GM19397 (cell line): Measurements from ENCODE around the gene DST.
"Not testable (repeated sequence)": the region's sequence is repeated elsewhere in the genome, so short reads cannot be mapped to it uniquely, and the experiment has no call there.

Experiments
- ATAC-seq: cut with Tn5 transposase; IDR thresholded peaks from one replicate; pipeline ENCODE4 v1.9.1; 2021; ENCODE audit warnings: mild to moderate bottlenecking, moderate library complexity; ENCODE audit not compliant: unreplicated experiment

DST gene

DNA sequence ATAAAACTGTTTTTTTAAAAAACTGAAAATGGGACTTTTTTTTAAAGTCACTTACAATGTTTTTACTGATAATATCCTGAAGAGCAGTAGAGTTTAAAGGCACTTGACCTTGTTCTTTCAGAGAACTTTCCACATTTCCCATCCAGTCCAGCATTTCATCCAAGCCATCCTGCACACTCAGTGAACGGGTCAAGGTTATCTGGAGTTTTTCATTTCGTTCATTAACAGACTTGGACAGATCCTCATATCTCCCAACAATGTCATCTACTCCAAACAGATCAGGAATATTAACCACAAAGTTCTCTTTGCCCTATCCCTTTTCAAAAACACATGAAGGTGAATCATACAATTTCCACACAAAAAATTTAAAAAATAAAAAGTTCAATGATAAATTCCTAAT is 69.1 kb downstream of the DST start:
- ATAC-seq, result no peak

DNA sequence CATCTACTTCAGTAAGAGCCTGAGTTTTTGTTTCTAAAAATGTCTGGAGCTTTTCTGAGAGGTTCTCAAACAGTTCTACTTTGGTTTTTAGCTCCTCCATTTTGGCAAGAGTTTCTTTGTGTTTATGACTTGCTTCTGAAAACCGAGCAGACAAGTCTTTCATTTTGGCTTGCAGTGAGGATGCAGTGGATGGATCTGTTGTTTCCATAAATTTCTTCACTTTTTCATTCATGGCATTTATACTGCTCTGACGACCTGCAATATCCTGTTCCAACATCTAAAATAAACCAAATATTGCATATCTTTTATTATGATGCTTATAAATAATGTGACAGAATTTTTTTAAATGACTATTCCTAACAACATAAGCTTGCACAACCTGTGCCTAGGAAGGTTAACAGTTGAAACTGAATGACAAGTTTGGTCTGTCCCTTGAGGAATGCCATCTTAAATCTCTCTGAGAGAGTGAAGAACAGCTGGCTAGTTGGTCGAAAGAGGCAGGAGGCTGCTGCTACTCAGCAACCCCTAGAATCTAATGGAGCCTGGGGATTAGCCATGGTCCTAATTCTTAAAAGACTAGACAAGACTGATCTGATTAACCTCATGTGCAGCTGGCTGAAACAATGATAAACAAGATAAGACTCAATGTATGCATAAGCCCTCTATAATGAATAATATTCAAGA is 69.8 kb downstream of the DST start:
- no peak for ATAC-seq

DNA sequence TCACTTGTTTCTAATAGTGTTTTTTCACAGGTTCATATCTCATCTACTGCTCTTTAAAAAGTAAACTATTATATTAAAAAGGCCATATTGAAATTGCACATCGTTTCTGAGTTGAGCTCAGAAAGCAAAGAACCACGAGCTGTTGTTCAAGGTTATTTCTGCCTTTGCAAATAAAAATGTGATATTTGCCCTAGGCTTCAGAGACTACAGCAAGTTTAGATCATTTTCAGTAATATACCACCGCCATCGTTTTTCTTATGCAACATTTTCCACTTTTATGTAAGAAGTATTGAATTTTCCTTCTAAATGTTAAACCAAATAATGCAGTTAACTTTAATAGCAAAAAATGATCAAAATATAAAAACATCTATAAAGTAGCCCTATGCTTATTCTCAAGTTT is 71.1 kb downstream of the DST start:
- no peak for ATAC-seq

DNA sequence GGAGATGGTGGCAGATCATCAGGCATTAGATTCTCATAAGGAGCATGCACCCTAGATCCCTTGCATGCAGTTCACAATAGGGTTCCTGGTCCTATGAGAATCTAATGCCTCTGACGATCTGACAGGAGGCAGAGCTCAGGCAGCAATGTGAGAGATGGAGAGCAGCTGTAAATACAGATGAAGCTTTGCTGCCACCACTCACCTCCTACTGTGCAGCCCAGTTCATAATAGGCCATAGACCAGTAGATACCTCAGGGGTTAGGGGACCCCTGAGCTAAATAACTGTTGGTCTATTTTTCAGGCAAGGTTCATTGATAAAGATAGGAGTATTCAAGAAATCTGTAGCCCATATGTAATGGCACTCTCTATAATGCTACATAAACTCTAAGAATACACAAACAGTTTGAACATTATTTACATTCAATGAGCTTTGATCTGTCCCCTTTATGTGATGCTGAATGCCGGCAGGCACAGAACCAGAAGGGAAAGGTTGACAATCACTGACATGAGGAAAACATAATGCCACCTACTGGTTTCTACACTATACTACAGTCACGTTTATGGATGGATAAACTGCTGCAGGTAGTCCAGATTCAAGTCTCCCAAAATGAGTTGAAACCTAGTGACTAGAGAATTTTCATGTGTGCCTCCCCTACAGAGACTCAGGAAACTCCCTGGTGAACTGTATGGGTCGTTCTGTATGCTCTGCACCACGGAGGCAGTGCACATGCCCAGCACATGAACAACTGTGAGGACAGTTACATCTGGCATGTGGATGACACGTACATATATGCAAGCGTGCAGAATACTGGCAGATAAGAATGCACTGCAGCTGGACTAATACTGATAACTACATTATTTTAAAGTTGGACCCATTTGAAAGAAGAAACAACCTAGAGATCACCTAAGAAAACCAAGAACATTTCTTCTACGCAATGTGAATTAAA is 72.0 kb downstream of the DST start:
- ATAC-seq, result no peak

DNA sequence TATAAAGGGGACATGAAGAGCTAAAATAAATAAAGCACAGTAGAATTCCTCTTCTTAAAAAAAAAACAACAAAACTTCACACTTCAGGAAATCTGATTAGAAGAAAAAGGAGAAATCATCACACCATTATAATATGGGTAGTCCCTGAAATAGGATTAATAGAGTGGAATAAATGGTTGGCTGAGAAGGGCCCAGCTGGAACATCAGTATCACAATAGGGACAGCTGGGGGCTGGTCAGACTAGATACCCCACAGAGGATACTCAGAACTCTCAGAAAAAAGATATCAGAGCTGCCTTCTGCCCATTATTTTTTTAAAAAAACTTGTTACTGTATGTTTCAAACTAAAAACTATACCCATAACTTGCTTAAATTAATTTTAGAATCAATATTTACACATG is 75.2 kb downstream of the DST start:
- no peak for ATAC-seq

DNA sequence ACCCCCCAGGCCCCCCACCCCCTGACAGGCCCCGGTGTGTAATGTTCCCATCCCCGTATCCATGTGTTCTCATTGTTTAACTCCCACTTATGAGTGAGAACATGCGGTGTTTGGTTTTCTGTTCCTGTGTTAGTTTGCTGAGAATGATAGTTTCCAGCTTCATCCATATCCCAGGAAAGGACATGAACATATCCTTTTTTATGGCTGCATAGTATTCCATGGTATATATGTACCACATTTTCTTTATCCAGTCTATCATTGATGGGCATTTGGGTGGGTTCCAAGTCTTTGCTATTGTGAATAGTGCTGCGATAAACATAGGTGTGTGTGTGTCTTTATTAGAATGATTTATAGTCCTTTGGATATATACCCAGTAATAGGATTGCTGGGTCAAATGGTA is 80.0 kb downstream of the DST start:
- ATAC-seq, result not testable (repeated sequence)

DNA sequence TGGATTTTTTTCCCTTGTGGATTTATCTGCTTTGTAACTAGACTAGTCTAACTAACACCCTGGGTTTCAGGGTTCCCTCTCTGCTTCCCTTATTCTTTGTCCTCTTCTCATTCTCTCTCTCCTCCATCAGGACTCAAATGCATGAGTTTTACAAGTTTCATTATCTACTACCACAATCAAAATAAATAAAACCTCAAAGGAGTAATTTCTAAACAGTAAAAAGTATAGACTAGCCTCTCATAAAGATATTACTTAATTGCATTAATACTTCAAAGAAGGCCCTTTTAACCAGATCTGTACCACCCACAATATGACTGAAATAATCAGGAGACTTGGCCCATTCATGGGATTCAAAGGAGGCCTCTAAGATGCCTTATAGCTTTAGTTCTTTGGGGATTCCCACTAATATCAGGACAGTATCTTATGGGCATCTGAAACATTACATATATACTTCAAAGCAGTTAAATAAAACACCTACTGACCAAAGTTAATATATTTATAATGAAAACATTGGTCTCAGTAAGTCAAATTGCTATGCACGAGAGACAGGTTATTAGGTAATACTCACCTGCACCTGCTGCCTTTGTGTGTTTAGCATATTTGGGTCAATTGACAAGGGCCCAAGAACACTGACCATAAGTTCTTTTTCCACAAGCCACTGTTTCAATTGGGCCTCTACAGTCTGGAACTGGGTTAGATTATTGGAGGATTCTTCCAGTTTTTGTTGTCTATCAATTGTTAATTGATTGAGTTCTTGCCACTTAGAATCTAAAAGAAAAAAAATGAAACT is 85.7 kb downstream of the DST start:
- ATAC-seq, result no peak

DNA sequence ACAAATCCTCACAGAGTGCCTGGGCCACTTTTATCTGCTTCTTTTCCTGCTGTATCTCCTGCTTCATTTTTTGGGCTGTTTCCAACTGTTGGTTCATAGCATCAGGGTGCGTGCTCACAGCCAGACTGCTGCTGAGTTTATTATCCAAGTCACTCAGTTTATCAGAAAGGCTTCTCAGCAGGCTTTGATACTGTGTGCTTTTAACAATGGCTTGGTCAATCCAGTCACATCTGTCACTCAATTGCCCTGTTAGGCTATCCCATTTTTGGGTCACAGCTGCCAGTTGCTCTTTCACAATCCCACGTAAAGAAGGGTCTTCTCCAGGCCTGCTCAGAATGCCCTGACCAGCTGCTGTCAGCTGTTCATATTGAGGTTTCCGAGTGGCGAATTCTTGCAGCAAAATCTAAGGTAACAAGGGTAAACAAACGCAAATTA is 87.2 kb downstream of the DST start:
- ATAC-seq, result no peak

DNA sequence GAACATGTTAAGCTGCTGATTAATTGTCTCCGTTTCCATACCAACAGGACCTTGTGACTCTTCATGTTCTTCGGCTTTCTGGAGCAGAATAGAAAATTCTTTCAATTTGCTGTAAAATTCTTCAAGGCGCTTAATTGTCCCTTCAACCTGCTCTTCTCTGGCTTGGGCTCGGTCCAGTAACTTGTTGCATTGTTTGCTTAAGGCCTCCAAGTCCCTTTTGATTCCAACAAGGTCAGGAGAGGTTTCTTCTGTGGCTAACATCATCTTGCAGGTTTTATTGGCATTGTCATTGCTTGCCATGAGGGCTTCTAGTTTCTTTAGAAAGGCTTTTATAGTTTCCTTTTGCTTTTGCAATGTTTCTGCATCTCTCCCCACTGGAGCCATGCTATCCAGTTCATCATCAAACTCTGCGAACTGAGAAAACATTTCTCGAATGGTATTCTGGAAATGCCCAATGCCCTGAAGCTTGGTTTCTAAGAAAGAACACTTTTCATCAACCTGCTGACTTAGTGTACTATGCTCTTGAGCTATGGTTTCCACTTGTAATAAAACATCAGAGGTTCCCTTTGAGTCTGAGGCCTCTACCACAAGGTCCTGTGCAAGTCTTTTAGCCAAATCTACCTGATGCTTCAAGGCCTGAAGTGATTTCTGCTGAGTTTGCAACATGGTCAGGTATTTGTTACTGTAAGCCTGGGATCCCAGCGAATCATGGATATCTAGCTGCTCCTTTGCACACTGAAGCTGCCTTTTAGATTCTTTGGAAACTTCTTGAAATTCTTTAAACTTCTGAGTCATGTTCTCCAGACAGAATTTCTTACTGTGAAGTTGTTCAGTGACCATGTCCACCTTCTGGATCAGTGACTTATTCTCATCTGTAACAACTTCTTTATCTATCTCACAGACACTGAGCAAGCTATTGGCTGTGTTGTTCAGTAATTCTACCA is 90.2 kb downstream of the DST start:
- no peak for ATAC-seq

DNA sequence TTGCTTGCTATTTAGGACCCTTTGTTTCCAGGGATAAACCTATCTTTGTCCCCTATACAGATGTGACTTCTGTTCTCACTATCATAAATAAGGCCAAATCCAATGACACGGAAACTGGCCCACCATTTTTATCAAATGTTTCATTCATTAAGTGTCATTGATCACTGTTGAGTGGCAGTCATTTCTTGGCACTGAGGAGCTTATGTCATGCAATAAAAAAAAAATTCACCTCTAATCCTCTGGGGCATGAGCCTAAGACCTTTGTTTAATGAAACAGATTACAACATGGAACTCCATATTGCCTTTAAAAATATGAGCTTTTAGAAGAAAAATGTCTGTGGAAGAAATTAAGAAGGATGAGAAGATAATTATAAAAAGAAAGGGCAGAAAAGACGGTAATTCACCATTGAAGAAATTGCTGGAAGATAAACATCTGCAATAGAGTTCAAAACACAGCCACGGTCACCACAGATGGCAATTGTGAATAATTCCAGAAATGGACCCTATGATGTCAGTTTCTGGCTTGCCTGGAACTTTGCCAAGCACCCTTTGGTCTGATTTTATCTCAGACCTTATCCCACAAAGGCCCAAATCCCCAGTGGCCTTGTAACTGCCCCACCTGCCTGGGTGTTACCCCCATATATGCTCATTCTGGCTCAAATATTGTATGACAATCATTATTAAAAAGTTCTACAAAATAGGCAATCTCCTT is 91.1 kb downstream of the DST start:
- ATAC-seq, result no peak

DNA sequence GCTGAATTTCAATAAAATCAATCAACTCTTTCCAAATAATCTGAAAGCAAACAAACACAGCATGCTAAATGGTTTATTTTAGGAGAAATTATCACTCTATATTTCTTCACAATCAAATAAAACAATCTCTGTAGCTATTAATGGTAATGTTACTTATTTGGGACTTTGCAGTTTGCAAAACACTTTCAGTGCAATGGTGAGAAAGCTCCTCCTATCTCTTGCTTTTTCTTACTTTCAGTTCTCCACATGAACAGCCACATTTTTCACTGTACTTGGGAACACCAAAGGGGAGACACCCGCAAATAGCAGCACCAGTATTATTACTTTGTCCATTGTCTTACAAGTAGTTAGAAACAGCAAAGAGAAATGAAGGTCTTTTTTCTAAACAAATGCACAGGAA is 92.4 kb downstream of the DST start:
- no peak for ATAC-seq

DNA sequence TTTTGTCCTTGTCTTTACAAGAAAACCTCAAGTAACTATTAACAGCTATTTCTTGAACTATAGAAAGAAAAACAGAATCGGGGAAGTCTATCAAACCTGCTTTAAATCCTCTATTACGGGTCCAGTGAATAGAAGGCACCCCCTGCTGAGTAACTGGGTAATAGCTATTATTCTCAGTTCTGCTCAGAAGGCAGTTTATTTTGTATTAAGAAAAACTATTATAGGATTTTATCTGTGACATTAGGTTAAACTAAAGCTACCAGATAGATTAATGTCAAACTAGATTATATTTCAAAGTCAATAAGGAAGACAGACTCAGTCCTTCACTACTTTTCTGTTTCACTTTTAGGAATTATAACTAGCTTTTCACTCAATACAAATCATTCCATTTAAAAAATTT is 93.7 kb downstream of the DST start:
- no peak for ATAC-seq

DNA sequence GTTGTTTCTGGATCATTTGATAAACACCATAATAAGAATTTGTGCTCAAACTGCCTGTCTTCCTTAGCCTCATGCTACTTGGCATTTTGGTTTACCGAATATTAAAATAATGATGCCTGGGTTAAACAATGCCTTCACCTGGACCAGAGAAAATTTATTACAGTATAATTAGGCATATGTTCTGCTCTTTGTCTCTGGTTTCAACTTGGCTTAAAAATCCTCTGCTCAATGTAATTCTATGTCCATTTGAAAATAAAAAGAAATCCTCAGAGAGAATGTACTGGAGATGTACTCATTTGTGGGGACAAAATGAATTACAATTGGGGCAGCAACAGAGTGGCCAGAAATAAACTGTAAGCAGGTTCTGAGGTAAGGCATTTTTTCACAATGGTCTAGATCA is 95.0 kb downstream of the DST start:
- no peak for ATAC-seq

DNA sequence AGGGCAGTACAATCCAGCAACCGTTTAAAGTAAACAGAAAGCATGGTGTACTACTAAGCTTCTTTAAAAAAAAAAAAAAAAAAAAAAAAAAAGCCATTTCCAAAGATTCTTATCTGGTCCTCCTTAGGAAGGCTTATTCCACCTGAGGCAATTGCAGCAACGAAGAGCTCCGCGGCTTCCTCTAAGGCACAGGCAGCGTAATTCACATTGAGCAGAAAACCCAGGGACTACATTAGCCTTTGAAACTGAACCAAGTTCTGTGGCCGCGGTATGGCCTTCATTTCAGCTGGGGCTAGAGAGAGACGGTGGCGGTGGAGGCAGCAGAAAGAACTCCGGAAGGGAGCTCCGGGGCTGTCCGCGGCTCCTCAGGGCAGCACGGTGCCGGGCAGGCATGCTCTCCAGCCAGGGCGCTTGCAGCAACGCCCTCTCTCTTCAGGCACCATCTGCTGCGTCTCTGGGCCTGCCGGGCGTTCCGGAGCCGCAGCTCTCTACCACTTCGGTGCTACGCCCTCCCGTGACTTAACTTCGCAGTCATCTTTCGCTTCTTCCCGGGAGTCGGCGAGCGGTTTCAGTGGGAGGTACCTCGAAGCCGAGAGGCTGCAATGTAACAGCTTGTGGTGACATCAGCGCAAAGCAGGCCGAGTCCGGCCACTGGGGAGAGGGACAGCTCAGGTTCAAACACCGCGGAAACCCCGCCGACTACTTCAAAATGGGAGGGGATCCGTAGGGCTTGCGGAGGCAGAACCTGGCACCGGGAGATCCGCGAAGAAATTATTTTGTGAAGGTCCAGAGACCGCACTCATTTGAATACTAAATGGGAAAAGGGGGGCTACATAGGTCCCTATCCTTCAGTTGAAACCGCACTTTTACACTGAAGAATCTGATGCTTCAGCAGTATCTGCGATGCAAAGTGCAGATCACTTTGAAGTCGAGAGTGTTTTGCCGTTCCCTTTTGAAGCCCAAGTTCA is 100.0 kb downstream of the DST start:
- peak; percentile 96 for ATAC-seq

DNA sequence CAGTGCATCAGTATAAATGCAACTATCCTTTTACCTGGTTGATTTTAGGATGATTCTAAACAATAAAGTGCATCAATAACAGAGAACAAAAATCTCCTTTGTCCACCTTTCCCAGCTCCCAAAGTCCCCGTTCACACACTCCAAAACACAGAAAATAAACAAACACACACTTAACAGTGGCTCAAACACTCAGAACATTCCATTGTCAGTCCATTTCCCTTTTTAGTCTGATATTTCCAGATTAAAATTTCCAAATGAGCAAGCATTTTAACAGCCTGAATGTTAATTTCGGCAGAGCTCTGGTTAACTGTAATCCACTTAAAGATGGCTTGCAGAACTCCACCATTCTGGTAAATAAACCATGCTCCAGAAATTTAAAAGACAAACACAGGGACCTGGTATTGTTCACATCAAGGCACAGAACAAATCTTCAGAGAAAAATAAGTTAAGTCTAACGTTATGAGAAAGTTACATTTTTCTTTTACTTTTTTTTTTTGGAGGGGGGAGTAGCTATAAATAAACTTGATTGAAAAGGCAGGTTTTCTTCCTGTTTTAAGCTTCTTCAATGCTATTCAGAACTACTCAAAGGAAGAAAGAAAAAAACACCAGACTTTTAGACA is 100.8 kb downstream of the DST start:
- no peak for ATAC-seq

DNA sequence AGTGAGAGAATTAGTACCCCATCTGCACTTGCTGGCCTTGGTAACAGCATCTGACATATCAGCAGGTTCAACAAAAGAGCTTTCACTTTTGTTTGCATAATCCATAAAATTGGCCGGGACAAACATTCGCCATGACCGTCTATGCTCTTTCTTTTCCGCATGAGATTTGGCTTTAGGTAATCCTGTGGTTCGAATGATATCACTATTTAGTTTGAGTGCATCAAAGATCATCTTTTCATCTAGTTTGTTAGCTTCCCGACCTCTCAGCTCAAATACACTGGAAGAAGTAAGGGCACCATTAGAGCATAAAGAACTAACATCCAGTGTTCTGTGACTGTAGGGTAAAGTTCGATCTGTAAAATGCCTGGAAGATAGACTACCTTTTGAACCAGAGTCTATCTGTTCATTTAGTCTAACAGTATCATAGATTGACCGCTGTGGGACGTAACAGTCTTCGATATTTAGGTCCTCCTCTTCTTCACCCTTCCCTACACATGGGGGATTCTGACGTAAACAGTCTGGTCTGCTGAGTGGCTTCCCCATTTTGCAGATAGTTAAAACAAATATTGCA is 101.6 kb downstream of the DST start:
- ATAC-seq, result no peak

DNA sequence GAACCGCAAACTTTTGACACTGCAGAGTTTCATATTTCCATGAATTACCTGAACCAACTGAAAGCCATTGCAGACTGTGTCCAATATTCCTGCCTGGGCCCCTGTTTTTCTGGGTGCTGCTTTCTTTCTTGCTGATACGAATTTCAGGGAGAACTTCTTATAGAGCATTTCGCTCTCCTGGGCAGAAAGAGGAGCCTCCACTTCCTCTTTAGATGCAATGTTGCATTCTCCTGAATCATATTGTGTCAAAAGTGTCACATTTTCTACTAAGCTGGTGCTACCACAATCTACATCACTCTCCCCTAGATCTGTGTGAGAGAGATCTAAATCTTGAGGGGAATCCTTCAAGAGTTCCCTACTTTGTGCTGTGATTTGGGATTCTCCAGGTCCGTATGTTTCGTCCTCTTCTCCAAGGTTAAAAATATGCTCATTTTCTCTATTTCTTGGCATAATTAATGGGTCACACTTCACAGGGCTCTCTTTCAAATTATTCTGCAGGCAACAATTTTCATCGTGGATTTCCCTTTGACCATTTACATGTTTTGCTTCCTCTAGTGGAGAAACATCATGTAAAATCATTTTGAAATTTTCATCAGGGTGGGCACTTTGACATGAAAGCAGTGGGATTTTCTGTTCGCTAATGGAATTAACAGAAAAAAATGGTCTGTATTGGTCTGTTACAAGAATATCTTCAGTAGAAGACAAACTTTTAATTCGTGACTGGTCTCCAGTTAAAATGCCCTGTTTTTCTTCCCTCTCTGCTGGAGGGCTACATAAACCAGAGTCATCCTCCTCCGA is 102.3 kb downstream of the DST start:
- ATAC-seq, result no peak
